Dermis blood vessel endothelial cell (primary cell): ENCODE results near the gene CBFA2T3. TPM values are rescaled to one million over a fixed set of nuclear protein-coding genes. Genes with fewer than 3 reads are reported as not detected.

Experiments
- DNase-seq: peaks from one replicate; pipeline ENCODE4 v3.0.0; 2010
- total RNA-seq: library from RNA; depleted of rRNA; stranded (reverse); fragments of >200 nt; gene quantifications from 2 replicates; pipeline ENCODE4 v1.2.3, GENCODE V29; 2014

The CBFA2T3 gene
- total RNA-seq, 1 donor from 2014 or later = not detected

- DNase-seq = no peak
Measured at GRCh38 chr16:88835383-88835782, 141.6 kb downstream of the CBFA2T3 start.

- no peak for DNase-seq
Measured at GRCh38 chr16:88834670-88835069, 142.3 kb downstream of the CBFA2T3 start.

GRCh38 chr16:88833086-88833485, 143.9 kb downstream of the CBFA2T3 start:
- no peak for DNase-seq

- DNase-seq = no peak
Measured at GRCh38 chr16:88831838-88832237, 145.2 kb downstream of the CBFA2T3 start.

- no peak for DNase-seq
Measured at GRCh38 chr16:88830783-88831182, 146.2 kb downstream of the CBFA2T3 start.

- DNase-seq = no peak
Measured at GRCh38 chr16:88830258-88830657, 146.7 kb downstream of the CBFA2T3 start.

GRCh38 chr16:88828711-88829110, 148.3 kb downstream of the CBFA2T3 start:
- DNase-seq = no peak

GRCh38 chr16:88827727-88828126, 149.3 kb downstream of the CBFA2T3 start:
- DNase-seq = no peak

GRCh38 chr16:88826070-88826840, 150.8 kb downstream of the CBFA2T3 start:
- DNase-seq = no peak

GRCh38 chr16:88825146-88825545, 151.9 kb downstream of the CBFA2T3 start:
- DNase-seq = no peak

Other genes starting within 250 kb of the CBFA2T3 start
- gene PIEZO1, start 192.0 kb downstream of the CBFA2T3 start, total RNA-seq = 354 and 766 TPM in 2 replicates
- 5.8 and 22.2 TPM in 2 replicates for gene CDT1, start 173.4 kb downstream of the CBFA2T3 start, total RNA-seq
- 100 and 138 TPM in 2 replicates for gene APRT, start 165.3 kb downstream of the CBFA2T3 start, total RNA-seq
- 25.0 and 26.3 TPM in 2 replicates for gene GALNS, start 120.3 kb downstream of the CBFA2T3 start, total RNA-seq
- gene TRAPPC2L, start 120.1 kb downstream of the CBFA2T3 start, total RNA-seq = 31.6 and 46.6 TPM in 2 replicates
- not detected in 2 replicates for gene PABPN1L, start 110.5 kb downstream of the CBFA2T3 start, total RNA-seq
- 27.2 and 33.6 TPM in 2 replicates for gene ACSF3, start 116.6 kb upstream of the CBFA2T3 start, total RNA-seq
- gene CDH15, start 194.5 kb upstream of the CBFA2T3 start, total RNA-seq = 0.05 TPM in 1 of 2 replicates, not detected in the other
- gene SLC22A31, start 223.3 kb upstream of the CBFA2T3 start, total RNA-seq = 0.23 TPM in 1 of 2 replicates, not detected in the other
- gene ZNF778, start 240.5 kb upstream of the CBFA2T3 start, total RNA-seq = 21.5 and 59.9 TPM in 2 replicates